Measurements from ENCODE around the gene RPS3.

RPS3 gene

DNA sequence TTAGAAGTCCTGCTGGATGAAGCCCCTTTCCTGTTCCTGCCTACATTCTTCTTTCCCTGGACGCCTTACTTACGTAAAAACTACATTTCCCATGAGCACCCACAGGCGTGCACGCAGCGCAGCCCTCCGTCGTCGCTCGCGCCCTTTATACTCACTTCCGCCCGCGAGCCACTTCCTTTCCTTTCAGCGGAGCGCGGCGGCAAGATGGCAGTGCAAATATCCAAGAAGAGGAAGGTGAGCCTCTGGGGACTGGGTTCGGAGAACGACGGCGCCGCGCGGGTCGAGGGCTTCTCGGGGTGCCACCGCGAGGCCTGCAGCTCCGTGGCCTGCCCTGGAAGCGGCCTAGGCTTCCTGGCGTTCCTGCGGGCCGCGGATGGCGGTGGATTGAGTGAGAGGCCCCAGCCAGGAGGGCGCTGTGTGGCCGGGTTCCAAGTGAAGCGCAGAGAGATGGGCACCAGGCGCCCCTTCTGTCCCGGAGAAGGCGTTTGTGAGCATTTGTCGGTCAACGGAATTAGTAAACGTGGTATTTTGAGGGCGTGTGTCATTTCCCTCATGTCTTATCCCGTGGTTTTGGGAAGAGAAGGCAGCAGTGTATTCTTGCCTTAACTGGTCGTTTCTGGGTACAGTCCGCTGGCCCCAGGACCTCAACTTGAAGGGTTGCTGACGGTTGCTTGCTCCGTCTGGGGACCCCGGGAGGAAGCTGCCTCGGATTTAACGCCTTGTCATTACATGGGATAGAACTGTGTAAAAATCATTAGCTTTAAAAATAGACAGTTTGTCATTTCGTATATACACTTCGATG is at the start of gene RPS3:
Gene RPS3, plus strand, starts transcription at position 175 of the 802 bp plus-strand sequence. Its CDS starts 30 bp downstream, at position 205.
- TF ChIP-seq, protein P1, sequence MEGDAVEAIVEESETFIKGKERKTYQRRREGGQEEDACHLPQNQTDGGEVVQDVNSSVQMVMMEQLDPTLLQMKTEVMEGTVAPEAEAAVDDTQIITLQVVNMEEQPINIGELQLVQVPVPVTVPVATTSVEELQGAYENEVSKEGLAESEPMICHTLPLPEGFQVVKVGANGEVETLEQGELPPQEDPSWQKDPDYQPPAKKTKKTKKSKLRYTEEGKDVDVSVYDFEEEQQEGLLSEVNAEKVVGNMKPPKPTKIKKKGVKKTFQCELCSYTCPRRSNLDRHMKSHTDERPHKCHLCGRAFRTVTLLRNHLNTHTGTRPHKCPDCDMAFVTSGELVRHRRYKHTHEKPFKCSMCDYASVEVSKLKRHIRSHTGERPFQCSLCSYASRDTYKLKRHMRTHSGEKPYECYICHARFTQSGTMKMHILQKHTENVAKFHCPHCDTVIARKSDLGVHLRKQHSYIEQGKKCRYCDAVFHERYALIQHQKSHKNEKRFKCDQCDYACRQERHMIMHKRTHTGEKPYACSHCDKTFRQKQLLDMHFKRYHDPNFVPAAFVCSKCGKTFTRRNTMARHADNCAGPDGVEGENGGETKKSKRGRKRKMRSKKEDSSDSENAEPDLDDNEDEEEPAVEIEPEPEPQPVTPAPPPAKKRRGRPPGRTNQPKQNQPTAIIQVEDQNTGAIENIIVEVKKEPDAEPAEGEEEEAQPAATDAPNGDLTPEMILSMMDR (IDR thresholded peaks at IDR 0.05; ENCODE audit: low read length, missing control alignments), result no peak
- peak; percentile 93 for DNase-seq (ENCODE audit: low read depth)
- peak within 1 kb of the TSS; percentile 85 for H3K4me3 ChIP-seq (replicated peaks; ENCODE audit: low read depth, low read length)

DNA sequence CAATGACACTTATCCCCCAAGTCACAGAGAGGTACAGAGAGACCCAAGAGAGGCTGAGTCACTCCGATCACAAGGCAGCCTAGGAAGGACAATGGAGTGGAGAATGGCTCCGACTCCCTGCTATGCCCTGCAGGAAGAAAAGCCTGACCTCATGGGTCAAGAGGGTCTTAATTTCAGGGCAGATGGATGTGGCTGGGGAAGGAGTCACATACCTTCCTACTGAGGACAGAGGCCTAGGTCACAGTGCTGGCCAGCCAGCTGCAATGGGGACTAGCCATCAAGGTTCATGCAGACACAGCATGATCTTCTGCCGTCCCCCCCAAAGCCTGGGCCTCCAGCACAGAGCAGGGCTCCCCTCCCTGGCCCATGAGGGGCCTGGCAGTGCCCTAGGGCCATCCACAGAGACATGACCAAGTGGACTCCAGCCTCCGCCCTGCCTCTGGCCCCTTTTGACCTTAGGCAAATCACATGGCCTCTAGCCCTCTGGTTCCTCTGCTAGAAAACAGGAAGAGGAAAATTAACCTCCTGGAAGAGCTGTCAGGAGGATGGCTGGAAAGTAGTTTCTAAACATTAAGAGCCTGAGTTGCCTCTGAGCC is 49.7 kb upstream of the RPS3 start:
- H3K4me3 ChIP-seq (replicated peaks; ENCODE audit: low read depth, low read length), result peak overlapping the region; percentile 62
- DNase-seq (ENCODE audit: low read depth), result no peak
- TF ChIP-seq, protein P1 (IDR thresholded peaks at IDR 0.05; ENCODE audit: low read length, missing control alignments), result no peak

DNA sequence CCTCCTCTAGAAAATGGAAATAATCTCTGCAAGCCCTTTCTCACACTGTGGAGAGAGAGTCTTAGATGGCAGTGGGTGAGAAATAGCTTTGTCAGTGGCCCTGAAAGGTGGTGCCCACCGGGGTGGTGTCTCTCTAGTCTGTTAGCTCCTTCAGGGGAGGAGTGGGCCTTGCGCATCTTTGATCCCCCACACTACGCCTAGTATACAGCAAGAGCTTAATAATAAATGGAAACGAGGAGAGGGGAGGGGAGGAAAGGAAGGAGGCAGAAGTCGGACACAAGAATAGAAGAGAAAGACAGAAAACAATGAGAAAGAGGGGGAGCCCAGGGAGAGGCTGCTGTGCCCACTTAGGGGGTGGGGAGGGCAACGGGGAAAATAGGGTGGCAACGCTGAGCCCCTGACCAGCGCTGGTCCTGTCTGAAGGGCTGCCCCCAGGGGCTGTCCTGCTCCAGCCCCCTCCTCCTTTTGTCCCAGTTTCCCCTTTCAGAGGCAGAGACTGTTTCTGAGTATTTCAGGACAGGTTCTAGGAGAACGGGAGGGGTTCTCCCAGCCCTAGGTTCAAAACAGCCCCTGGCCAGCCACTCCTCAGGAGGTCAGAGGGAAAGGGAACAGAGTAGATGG is 49.1 kb upstream of the RPS3 start:
- peak overlapping the region; percentile 62 for H3K4me3 ChIP-seq (replicated peaks; ENCODE audit: low read depth, low read length)
- TF ChIP-seq, protein P1 (IDR thresholded peaks at IDR 0.05; ENCODE audit: low read length, missing control alignments), result no peak
- DNase-seq (ENCODE audit: low read depth), result no peak

DNA sequence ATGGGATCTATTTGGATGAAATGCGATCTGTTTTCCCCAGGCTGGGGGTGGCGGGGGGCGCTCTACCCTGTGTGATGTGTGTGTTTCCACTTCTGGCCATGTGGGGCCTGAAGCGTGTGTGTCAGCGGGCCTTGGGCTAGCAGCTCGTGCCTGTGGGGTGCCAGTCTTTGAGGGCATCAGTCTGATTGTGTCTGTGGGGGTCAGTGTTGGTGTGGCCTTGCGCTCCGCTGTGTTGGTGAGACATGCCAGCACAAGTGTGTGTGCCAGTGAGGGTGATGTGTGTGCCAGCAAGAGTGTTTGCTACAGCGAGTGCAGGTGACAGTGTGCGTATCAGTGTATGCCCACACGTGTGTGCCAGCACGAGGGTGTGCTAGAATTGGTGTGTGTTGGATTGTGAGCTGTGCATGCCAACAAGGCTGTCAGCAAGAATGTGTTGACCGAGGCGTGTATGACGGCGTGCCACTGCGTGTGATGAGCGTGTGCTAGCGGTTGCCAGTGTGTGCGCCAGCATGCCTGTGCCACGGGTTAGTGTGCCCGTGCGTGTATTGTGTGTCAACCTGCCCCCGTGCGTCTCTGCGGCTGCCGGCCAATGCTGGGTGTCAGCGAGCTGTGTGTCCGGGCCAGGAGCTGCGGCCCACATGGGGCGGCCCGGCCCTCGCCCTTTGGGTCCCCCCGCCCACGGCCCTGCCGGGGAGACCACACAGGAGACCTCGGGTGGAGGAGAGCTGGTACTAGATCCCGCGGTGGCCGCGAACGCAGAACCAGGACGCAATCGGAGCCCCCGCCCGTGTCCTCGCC is 48.4 kb upstream of the RPS3 start:
- DNase-seq (ENCODE audit: low read depth), result no peak
- TF ChIP-seq, protein P1 (IDR thresholded peaks at IDR 0.05; ENCODE audit: low read length, missing control alignments), result peak; percentile 5
- H3K4me3 ChIP-seq (replicated peaks; ENCODE audit: low read depth, low read length), result peak overlapping the region; percentile 62

- no peak for DNase-seq (ENCODE audit: low read depth)
- TF ChIP-seq, protein P1 (IDR thresholded peaks at IDR 0.05; ENCODE audit: low read length, missing control alignments), result no peak
- H3K4me3 ChIP-seq (replicated peaks; ENCODE audit: low read depth, low read length), result peak within 1 kb of the TSS; percentile 62
Observed at GRCh38 chr11:75351541-75351790, 47.9 kb upstream of the RPS3 start, which contains the start of gene ARRB1. TSS of gene ARRB1 (minus strand) at chr11:75351661. CDS start at chr11:75351607, 54 bp downstream.

DNA sequence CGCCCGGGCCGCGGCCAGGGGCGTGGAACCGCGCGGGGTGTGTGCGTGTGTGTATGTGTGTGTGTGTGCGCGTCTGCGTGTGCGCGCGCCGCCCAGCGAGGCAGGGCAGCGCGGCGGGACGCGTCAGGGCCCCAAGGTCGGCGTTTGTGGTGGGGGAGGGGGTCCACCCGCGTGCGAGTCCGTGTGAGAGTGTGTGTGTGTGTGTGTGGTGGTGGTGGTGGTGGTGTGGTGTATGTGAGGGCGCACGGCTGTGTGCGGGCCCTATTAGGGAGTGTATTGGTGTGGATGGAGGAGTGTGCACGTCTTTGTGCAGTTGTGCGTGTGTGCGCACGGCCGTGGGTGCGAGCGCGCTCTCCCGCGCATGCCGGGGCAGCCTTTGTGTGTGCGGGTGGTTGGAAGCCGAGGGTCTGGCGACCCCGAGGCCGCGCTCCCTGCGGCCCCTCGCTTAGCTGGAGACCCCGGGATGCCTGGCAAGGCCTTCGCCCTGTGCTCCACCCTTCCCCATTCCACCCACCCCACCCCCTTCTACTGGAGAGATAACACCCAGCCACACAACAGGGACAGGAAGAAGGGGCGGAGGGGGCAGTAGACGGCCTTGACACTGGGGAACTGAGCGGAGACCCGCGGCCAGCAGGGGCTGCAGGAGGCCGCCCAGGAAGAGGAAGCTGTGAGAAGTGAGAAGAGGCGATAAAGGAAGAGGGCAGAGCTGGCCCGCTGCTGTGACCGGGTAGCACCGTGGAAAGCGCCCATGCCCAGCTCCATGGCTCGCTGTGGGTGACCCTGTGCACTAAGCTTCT is 47.3 kb upstream of the RPS3 start:
- DNase-seq (ENCODE audit: low read depth), result peak; percentile 56

More for the DNA sequence above, 47.3 kb upstream of the RPS3 start:
- TF ChIP-seq, protein P1 (IDR thresholded peaks at IDR 0.05; ENCODE audit: low read length, missing control alignments), result no peak
- H3K4me3 ChIP-seq (replicated peaks; ENCODE audit: low read depth, low read length), result peak overlapping the region; percentile 62

All from fibroblast of pulmonary artery (primary cell).